ENCODE data around the gene IGLON5. TPM values are rescaled to one million over a fixed set of nuclear protein-coding genes. Genes with fewer than 3 reads are reported as not detected.
A peak's percentile ranks its signal among the peaks of the same experiment; 100 is the strongest.

The IGLON5 gene
- total RNA-seq, 1 donor from 2014 or later = not detected

DNA sequence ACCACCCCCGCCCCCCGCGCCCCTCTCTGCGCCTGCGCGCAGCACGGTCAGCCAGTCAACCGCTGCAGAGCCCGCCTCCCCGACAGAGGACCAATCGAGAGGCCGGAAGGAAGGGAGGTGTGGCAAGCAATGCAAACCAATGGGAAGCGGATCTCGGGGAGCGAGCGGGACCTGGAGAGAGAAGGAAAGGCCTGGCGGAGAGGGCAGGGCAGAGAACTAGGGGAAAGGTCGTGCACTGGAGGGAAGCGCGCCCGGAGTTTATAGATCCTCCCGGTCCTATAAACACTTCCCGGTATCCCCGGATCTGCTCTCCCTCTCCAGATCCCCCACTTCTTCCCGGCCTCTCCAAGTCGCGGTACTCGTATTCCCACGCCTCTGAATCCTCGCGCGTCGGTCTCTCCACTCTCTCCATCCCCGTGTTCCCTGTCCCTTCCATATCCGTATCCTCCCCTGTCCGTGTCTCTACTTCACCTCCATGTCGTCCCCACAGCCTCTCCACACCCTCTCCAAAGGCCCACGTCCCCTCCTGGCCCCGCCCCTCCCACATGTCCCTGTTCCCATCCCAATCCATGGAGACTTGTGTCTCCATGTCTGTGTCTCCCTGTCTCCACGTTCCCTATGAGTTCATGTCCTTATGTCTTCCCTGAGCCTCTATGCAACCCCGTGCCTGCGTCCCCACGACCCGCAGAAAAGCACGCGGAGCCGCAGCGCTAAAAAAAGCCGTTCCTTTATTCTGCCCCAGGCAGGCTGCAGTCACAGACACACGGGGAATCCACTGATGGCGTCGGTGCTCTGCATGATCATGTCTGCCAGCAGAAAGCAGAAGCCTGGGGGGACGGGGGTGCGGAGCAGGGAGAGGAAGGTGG is 55.2 kb downstream of the IGLON5 start:
- peak; percentile 98 for DNase-seq

GRCh38 chr19:51367255-51367564 is 55.8 kb downstream of the IGLON5 start:
- no peak for DNase-seq

- DNase-seq = peak; percentile 99
Observed at GRCh38 chr19:51367565-51368365, 56.3 kb downstream of the IGLON5 start.

DNA sequence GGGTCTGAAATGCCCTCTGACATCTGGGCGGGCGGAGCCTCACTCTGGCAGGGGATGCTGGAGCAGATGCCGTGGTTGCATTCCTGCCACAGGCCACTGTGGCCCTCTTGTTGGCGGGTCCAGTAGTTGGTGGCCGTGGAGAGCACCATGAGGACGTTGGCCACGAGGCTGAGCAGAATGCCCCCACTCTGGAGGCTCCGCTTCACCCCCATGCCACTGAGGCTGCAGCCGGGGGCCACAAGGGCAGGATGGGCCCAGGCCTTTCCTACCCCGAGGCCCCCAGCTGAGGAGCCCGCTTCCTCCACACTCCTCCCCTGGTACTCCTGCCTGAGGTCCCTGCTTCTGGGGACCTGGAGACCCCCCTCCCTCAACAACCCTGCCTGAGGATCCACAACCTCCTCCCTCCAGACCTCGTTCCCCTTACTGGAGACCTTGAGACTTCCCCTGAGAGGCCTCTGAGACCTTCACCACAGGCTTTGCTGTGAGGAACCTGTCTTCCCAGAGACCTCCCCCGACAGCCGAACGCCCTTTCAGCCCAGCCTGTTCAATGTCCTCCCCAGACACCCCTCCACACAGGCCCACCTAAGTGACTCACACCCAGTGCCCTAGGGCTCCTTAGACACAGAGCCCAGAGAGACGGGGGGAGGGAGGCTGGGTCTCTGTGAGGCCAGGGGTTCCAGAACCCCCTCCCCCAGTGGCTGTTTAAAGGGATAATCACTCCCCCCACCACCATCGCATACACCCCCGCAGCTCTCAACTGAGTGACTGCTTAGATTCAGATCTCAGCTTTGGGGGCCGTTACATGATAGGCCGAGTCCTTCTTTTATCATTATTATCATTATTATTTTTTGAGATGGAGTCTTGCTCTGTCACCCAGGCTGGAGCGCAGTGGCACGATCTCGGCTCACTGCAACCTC is 57.2 kb downstream of the IGLON5 start, which contains the start of gene CLDND2:
CLDND2 (minus strand) TSS at position 638 of the 917 bp plus-strand sequence; CDS start at position 212, 426 bp downstream.
- no peak for DNase-seq

DNA sequence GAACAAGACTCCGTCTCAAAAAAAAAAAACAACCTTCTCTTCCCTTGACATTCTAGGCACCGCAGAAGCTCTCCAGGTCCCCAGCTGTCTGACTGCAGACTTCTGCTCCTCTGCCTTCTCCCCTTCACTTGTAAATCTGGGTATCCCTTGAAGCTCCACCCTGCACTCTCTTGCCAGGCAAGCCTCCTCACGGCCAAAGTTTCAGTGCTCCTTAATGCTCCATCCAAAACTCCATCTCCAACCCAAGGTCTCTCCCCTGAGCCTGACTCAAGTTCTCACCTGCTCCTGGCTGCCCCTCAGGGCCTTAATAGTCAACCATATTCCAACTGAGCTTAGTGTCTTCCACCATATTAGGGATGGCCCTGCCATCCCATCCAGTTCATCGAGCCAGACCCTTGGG is 58.8 kb downstream of the IGLON5 start:
- no peak for DNase-seq

DNA sequence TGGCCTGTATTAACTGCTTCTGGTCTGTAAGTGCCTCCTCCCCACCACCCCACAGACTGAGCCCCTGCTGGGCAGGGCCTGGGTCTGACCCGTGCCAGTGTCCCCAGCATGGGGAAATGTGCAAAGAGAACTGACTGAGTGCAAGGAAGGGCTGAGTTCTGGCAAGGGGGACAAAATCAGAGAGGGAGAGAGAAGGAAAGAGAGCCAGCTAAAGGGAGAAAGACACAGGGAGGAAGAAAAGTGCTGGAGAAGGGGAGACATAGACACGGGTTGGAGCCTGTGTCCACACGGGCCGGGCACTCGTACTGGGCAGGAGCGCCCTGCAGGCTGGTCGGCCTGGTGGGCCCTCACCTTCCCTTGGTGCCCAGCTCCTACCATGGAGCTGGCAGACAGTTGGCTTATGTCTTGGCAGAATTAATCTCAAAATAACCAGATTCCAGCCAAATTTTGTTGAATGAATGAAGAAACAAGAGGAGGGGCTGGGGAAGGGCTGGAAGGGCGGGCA is 59.8 kb downstream of the IGLON5 start:
- no peak for DNase-seq

- no peak for DNase-seq
Observed at GRCh38 chr19:51372021-51372648, 60.7 kb downstream of the IGLON5 start.

- DNase-seq = no peak
Observed at GRCh38 chr19:51372649-51373504, 61.4 kb downstream of the IGLON5 start, which contains the start of gene NKG7. NKG7 (minus strand) TSS chr19:51372654; CDS start chr19:51372535, 119 bp downstream.

GRCh38 chr19:51375504-51376221 is 64.2 kb downstream of the IGLON5 start:
- DNase-seq = no peak

- no peak for DNase-seq
Observed at GRCh38 chr19:51377422-51377821, 66.0 kb downstream of the IGLON5 start.

- DNase-seq = no peak
Observed at GRCh38 chr19:51380379-51380778, 68.9 kb downstream of the IGLON5 start.

Other genes starting within 250 kb of the IGLON5 start
- not detected in 2 replicates for gene KLK13, start 246.6 kb upstream of the IGLON5 start, total RNA-seq
- gene KLK14, start 228.8 kb upstream of the IGLON5 start, total RNA-seq = not detected in 2 replicates
- 10.0 and 15.8 TPM in 2 replicates for gene CTU1, start 203.2 kb upstream of the IGLON5 start, total RNA-seq
- gene SIGLEC9, start 186.7 kb upstream of the IGLON5 start, total RNA-seq = 0.19 TPM in 1 of 2 replicates, not detected in the other
- not detected in 2 replicates for gene SIGLEC7, start 169.3 kb upstream of the IGLON5 start, total RNA-seq
- gene CD33, start 86.6 kb upstream of the IGLON5 start, total RNA-seq = not detected in 2 replicates
- gene SIGLECL1, start 60.6 kb upstream of the IGLON5 start, total RNA-seq = not detected in 2 replicates
- gene VSIG10L, start 30.5 kb downstream of the IGLON5 start, total RNA-seq = 0.09 and 0.17 TPM in 2 replicates
- gene ETFB, start 54.7 kb downstream of the IGLON5 start, total RNA-seq = 76.2 and 98.5 TPM in 2 replicates
- not detected in 2 replicates for gene CLDND2, start 57.4 kb downstream of the IGLON5 start, total RNA-seq
- not detected in 2 replicates for gene NKG7, start 61.0 kb downstream of the IGLON5 start, total RNA-seq
- gene LIM2, start 76.3 kb downstream of the IGLON5 start, total RNA-seq = not detected in 2 replicates
- not detected in 2 replicates for gene C19orf84, start 78.9 kb downstream of the IGLON5 start, total RNA-seq
- gene SIGLEC10, start 106.0 kb downstream of the IGLON5 start, total RNA-seq = not detected in 2 replicates
- gene SIGLEC8, start 146.8 kb downstream of the IGLON5 start, total RNA-seq = not detected in 2 replicates
- gene CEACAM18, start 166.9 kb downstream of the IGLON5 start, total RNA-seq = not detected in 2 replicates
- gene SIGLEC12, start 190.2 kb downstream of the IGLON5 start, total RNA-seq = not detected in 2 replicates
- gene SIGLEC6, start 220.0 kb downstream of the IGLON5 start, total RNA-seq = not detected in 2 replicates

Measured in dermis blood vessel endothelial cell (primary cell).